HEK293 (cell line): ENCODE data around the gene PLAC1.
A peak's percentile ranks its signal among the peaks of the same experiment; 100 is the strongest.

Experiments used
- CTCF ChIA-PET: fragments of 350-600 bp; formaldehyde crosslinking; extraction: SDS; loops from one replicate; lab custom pipeline; 2021; ENCODE audit warnings: antibody characterized with exemption; lab: Yijun Ruan, JAX
- POLR2A ChIA-PET: fragments of 300-600 bp; formaldehyde crosslinking; extraction: SDS; loops from one replicate; lab custom pipeline; 2020; ENCODE audit warnings: antibody characterized with exemption, inconsistent platforms; lab: Yijun Ruan, JAX
- H3K27ac ChIP-seq: fragments of 200-500 bp; sonication (Bioruptor generic); 2 replicates; pipeline ENCODE4 v1.5.1; 2014; ENCODE audit warnings: low read depth, low read length, control low read depth, inconsistent platforms; ENCODE audit errors: extremely low read depth
- H3K36me3 ChIP-seq, 2 experiments: fragments of 200-500 bp in 1 of 2; sonication (Bioruptor generic) in 1 of 2; 1 replicate in 1 of 2; 2 replicates in 1 of 2; pipeline ENCODE4 v1.5.1; 2014 to 2017; ENCODE audit warnings: inconsistent platforms in 2 of 2, low read length in 2 of 2; ENCODE audit not compliant: control insufficient read depth in 2 of 2, insufficient read depth in 1 of 2
- H3K4me1 ChIP-seq: fragments of 200-500 bp; sonication (Bioruptor generic); 2 replicates; pipeline ENCODE4 v1.5.1; 2014; ENCODE audit warnings: mild to moderate bottlenecking, low read length, inconsistent platforms; ENCODE audit not compliant: control insufficient read depth, insufficient read depth
- H3K4me3 ChIP-seq: 2 replicates; pipeline ENCODE4 v1.5.1; 2011; ENCODE audit warnings: low read depth, mild to moderate bottlenecking, control low read depth, low read length, moderate library complexity
- H3K9me3 ChIP-seq: fragments of 200-500 bp; sonication (Bioruptor generic); 2 replicates; pipeline ENCODE4 v1.5.1; 2014; ENCODE audit warnings: low read depth, low read length, inconsistent platforms; ENCODE audit not compliant: control insufficient read depth, insufficient read depth
- BCL6B ChIP-seq: fragments of 450-650 bp; formaldehyde crosslinking; IDR thresholded peaks from 2 replicates; pipeline ENCODE4 v1.5.1; 2017; ENCODE audit warnings: missing biosample characterization, missing genetic modification characterization
- KLF7 ChIP-seq: fragments of 450-650 bp; formaldehyde crosslinking; IDR thresholded peaks from 2 replicates; pipeline ENCODE4 v1.5.1; 2016; ENCODE audit warnings: missing biosample characterization, missing genetic modification characterization, borderline replicate concordance
- MYNN ChIP-seq: fragments of 450-650 bp; formaldehyde crosslinking; IDR thresholded peaks from 2 replicates; pipeline ENCODE4 v1.5.1; 2016; ENCODE audit warnings: missing biosample characterization, missing genetic modification characterization, borderline replicate concordance
- PRDM10 ChIP-seq: fragments of 450-650 bp; formaldehyde crosslinking; IDR thresholded peaks from 2 replicates; pipeline ENCODE4 v1.5.1; 2016; ENCODE audit warnings: missing biosample characterization, missing genetic modification characterization
- PRDM6 ChIP-seq: fragments of 450-650 bp; formaldehyde crosslinking; IDR thresholded peaks from 2 replicates; pipeline ENCODE4 v1.5.1; 2017; ENCODE audit warnings: missing biosample characterization, missing genetic modification characterization
- WT1 ChIP-seq: fragments of 450-650 bp; formaldehyde crosslinking; IDR thresholded peaks from 2 replicates; pipeline ENCODE4 v1.5.1; 2016; ENCODE audit warnings: missing biosample characterization, missing genetic modification characterization
- ZBTB48 ChIP-seq: fragments of 450-650 bp; formaldehyde crosslinking; IDR thresholded peaks from 2 replicates; pipeline ENCODE4 v1.5.1; 2016; ENCODE audit warnings: missing biosample characterization, missing genetic modification characterization
- ZBTB8A ChIP-seq: fragments of 450-650 bp; formaldehyde crosslinking; IDR thresholded peaks from 2 replicates; pipeline ENCODE4 v1.5.1; 2016; ENCODE audit warnings: missing biosample characterization, missing genetic modification characterization
- ZNF10 ChIP-seq: fragments of 450-650 bp; formaldehyde crosslinking; IDR thresholded peaks from 2 replicates; pipeline ENCODE4 v1.5.1; 2017; ENCODE audit warnings: missing biosample characterization, missing genetic modification characterization
- ZNF202 ChIP-seq: fragments of 450-650 bp; formaldehyde crosslinking; IDR thresholded peaks from 2 replicates; pipeline ENCODE4 v1.5.1; 2016; ENCODE audit warnings: missing biosample characterization, missing genetic modification characterization, borderline replicate concordance
- ZNF830 ChIP-seq: fragments of 450-650 bp; IDR thresholded peaks from 2 replicates; pipeline ENCODE4 v1.5.0; 2018; ENCODE audit warnings: missing biosample characterization, missing genetic modification characterization, low read depth, mild to moderate bottlenecking, moderate library complexity
- TF ChIP-seq, protein P1 (sequence below): fragments of 450-650 bp; formaldehyde crosslinking; conservative IDR thresholded peaks from 2 replicates; pipeline ENCODE4 v1.5.1; 2016; ENCODE audit warnings: low read depth, missing biosample characterization, missing genetic modification characterization
- TF ChIP-seq, protein P2 (sequence below): fragments of 450-650 bp; formaldehyde crosslinking; IDR thresholded peaks from 2 replicates; pipeline ENCODE4 v1.5.1; 2017; ENCODE audit warnings: missing biosample characterization, missing genetic modification characterization

The PLAC1 gene

GRCh38 chrX:134529481-134529880, 128.8 kb downstream of the PLAC1 start:
- no peaks in the 10 kb centered on the region; a peak in 1 of 3 replicates for H3K36me3 ChIP-seq
- H3K9me3 ChIP-seq, result no peaks in the 10 kb centered on the region
- TF ChIP-seq ZNF202 (tag by site-specific recombination) (no peak), BCL6B (tag by site-specific recombination) (no peak), MYNN (no peak), ZNF10 (tag by site-specific recombination) (no peak), ZBTB8A (tag by site-specific recombination) (no peak)
- TF ChIP-seq, protein P1, sequence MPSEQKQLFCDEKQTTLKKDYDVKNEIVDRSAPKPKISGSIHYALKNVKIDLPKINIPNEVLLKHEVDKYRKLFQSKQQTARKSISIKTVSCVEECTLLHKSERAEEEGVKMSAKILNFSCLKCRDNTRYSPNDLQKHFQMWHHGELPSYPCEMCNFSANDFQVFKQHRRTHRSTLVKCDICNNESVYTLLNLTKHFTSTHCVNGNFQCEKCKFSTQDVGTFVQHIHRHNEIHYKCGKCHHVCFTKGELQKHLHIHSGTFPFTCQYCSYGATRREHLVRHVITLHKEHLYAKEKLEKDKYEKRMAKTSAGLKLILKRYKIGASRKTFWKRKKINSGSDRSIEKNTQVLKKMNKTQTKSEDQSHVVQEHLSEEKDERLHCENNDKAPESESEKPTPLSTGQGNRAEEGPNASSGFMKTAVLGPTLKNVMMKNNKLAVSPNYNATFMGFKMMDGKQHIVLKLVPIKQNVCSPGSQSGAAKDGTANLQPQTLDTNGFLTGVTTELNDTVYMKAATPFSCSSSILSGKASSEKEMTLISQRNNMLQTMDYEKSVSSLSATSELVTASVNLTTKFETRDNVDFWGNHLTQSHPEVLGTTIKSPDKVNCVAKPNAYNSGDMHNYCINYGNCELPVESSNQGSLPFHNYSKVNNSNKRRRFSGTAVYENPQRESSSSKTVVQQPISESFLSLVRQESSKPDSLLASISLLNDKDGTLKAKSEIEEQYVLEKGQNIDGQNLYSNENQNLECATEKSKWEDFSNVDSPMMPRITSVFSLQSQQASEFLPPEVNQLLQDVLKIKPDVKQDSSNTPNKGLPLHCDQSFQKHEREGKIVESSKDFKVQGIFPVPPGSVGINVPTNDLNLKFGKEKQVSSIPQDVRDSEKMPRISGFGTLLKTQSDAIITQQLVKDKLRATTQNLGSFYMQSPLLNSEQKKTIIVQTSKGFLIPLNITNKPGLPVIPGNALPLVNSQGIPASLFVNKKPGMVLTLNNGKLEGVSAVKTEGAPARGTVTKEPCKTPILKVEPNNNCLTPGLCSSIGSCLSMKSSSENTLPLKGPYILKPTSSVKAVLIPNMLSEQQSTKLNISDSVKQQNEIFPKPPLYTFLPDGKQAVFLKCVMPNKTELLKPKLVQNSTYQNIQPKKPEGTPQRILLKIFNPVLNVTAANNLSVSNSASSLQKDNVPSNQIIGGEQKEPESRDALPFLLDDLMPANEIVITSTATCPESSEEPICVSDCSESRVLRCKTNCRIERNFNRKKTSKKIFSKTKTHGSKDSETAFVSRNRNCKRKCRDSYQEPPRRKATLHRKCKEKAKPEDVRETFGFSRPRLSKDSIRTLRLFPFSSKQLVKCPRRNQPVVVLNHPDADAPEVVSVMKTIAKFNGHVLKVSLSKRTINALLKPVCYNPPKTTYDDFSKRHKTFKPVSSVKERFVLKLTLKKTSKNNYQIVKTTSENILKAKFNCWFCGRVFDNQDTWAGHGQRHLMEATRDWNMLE (tag by site-specific recombination), result no peak
- ChIA-PET POLR2A (no interaction called here), CTCF (interaction anchor here (0.6 to 2.1 kb wide), 2 partner anchors 8 to 37 kb away, joined by 3 to 13 read pairs; no protein-coding TSS in a partner anchor)
- no peak overlapping the region for H3K4me3 ChIP-seq
- no peaks in the 10 kb centered on the region for H3K4me1 ChIP-seq
- no peak overlapping the region for H3K27ac ChIP-seq

- ChIA-PET CTCF (interaction anchor here (2.1 kb wide), 1 partner anchor 8 kb away, joined by 13 read pairs; no protein-coding TSS in a partner anchor), POLR2A (no interaction called here)
- Histone ChIP-seq H3K4me3 (no peak overlapping the region), H3K9me3 (no peaks in the 10 kb centered on the region), H3K4me1 (no peaks in the 10 kb centered on the region), H3K36me3 (no peaks in the 10 kb centered on the region; a peak in 1 of 3 replicates), H3K27ac (no peak overlapping the region)
- TF ChIP-seq, protein P2, sequence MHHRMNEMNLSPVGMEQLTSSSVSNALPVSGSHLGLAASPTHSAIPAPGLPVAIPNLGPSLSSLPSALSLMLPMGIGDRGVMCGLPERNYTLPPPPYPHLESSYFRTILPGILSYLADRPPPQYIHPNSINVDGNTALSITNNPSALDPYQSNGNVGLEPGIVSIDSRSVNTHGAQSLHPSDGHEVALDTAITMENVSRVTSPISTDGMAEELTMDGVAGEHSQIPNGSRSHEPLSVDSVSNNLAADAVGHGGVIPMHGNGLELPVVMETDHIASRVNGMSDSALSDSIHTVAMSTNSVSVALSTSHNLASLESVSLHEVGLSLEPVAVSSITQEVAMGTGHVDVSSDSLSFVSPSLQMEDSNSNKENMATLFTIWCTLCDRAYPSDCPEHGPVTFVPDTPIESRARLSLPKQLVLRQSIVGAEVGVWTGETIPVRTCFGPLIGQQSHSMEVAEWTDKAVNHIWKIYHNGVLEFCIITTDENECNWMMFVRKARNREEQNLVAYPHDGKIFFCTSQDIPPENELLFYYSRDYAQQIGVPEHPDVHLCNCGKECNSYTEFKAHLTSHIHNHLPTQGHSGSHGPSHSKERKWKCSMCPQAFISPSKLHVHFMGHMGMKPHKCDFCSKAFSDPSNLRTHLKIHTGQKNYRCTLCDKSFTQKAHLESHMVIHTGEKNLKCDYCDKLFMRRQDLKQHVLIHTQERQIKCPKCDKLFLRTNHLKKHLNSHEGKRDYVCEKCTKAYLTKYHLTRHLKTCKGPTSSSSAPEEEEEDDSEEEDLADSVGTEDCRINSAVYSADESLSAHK, result no peak; the same call in 1 of the 2 replicates
- no peak for TF ChIP-seq WT1 (tag by site-specific recombination)
- TF ChIP-seq PRDM10 (tag by site-specific recombination), result peak; percentile 93
- no peak for TF ChIP-seq PRDM6 (tag by site-specific recombination)
- no peak for TF ChIP-seq KLF7 (tag by site-specific recombination)
- no peak for TF ChIP-seq ZBTB48 (tag by site-specific recombination)
- TF ChIP-seq ZNF830 (tag by site-specific recombination), result no peak
Measured at GRCh38 chrX:134528960-134529359, 129.3 kb downstream of the PLAC1 start.
